Left ventricle myocardium superior (tissue), 1 donor: ENCODE data around the gene PTGR2. TPM values are rescaled to one million over a fixed set of nuclear protein-coding genes. Genes with fewer than 3 reads are reported as not detected.
"Not testable (repeated sequence)": the region's sequence is repeated elsewhere in the genome, so short reads cannot be mapped to it uniquely, and the experiment has no call there.

ENCODE experiments used
- ATAC-seq: fragments of 200-7000 bp; cut with Tn5 transposase; one replicate; pipeline ENCODE4 v1.9.1; 2020; ENCODE audit warnings: mild to moderate bottlenecking, moderate library complexity
- DNase-seq: peaks from one replicate; pipeline ENCODE4 v3.0.0-alpha.2; 2020
- intact Hi-C: fragments of 100-400 bp; cut with micrococcal nuclease; formaldehyde crosslinking; loops from one replicate; pipeline ENCODE4 v1.11.0; 2022
- total RNA-seq: library from RNA; stranded (reverse); fragmentation: NEBNext Ultra II Directional; extraction: Animal tissue kit (Norgen Biotek cat#: 25700); gene quantifications from one replicate; pipeline ENCODE4 v1.2.1, GENCODE V29; 2021
- donor health status: DM: no; HTN: yes; CAD: no; lungs with severe emphysema.

PTGR2 gene
- total RNA-seq, 1 donor from 2014 or later = 38.4 TPM

DNA sequence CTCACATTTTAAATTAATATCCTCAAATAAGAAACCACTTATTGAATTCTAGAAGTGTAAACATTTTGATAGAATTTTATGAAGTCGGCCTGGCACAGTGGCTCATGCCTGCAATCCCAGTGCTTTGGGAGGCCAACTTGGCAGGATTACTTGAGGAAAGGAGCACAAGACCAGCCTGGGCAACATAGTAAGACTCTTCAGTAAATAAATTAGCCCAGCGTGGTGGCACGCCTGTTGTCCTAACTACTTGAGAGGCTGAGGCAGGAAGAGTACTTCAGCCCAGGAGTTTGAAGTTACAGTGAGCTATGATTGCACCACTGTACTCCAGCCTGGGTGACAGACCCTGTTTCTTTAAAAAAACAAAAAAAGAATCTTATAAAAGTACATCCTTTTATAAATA is 26.2 kb downstream of the PTGR2 start:
- intact Hi-C loops = no loop called here
- DNase-seq (no peak), ATAC-seq (no peak)

- ATAC-seq = no peak
These were observed 26.8 kb downstream of the PTGR2 start for GRCh38 chr14:73878436-73878835.

GRCh38 chr14:73879027-73879426 is 27.4 kb downstream of the PTGR2 start:
- DNase-seq = no peak
- ATAC-seq = no peak
- intact Hi-C loops = no loop called here

More at GRCh38 chr14:73878436-73878835, 26.8 kb downstream of the PTGR2 start:
- intact Hi-C loops = no loop called here
- DNase-seq = no peak

- ATAC-seq (no peak), DNase-seq (no peak)
- intact Hi-C loops = no loop called here
These were observed 33.0 kb downstream of the PTGR2 start for GRCh38 chr14:73884438-73885190.

DNA sequence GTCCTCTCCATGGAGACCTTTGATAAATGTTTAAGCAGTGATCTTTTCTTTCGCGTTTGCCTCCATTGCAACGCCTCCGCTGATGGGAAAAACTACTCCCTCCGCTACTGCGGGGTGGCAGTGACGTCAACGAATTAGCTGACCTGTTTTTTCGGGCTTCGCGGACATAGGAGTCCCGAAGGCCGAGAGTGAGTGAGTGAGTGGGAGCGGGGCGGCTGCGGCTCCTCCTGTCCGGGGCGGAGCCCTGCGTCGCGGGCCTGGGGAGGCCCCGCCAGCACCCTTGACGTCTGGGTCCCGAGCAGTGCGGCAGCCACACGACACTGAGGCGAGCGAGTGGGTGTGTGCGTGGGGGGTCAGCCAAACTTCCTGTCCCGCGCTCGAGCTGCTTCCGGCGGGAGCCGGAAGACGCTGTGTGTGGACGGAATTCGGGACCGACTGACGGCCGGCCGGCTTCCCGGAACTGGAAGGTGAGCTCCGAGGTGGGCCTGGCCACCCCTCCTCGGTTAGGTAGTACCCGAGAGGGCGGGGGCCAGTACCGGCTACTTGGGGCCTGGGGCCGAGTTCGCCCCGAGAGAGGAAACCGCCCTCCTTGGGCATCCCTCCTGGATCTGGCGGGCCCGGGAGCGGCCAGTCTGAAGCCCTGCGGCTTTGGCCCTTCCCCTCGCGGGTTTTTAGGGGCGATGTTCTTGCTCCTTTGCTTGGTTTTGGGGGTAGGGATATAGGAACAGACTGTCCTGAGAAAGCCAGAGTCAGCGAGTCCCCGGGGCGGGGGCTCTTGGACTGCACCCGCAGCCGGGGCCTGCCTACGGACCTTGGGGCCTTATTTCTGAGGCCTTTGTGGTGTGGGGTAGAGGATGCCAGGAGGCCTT is 35.1 kb downstream of the PTGR2 start, which contains the start of gene ZNF410:
Gene ZNF410, plus strand, starts transcription at position 411 of the 869 bp plus-strand sequence. CDS start 5,317 bp downstream, outside the sequence.
- ATAC-seq (peak; percentile 99), DNase-seq (peak; percentile 97)
- intact Hi-C loops = no loop called here

DNA sequence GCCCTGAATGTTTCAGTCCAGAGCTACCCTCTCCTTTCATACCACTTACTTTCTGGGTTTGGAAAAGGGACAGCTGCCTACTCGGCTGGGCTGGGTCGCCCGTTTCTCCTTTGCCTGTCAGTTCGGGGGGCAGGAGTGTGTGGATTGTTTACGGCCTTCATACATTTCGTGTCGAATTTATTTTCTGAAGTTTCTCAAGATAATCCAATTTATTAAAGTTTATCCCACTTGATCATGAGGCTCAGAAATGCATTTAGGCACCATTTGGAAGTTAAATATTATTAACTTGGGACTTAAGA is 35.6 kb downstream of the PTGR2 start:
- ATAC-seq (no peak), DNase-seq (no peak)
- intact Hi-C loops = no loop called here

DNA sequence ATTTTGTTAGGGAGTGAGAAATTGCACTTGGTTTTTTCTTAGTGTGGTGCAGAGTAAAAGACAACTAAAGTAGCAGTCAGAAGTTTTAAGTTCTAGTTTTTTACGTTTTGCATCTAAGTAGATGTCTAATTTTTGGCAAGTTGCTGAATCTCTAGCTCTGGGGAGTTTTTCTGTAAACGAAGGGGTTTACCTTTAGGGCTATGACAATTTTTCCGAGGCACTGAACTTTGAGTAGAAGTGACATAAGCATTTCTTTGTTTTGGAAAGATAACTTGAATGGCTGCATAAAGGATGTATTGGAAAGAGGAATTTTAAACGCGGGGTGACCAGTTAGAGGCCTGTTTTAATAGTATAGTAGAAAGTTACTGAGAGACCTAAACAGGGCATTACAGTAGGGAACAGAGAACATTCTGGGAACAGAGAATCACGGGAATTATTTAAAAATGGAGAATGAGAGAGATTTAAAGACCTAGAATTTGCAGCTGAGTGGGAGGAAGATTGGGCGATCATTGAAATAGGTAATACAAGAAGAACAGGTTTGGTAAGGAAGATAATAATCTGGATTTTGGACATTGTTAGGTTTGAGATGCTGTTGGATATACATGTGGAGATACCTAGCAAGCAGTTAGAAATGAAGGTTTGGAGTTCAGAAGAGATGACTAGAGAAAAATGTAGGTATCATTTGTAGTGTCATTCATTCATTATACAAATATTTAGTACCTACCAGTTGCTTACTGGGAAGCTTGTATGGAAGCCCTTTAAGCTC is 36.2 kb downstream of the PTGR2 start:
- ATAC-seq (no peak), DNase-seq (no peak)
- intact Hi-C loops = no loop called here

DNA sequence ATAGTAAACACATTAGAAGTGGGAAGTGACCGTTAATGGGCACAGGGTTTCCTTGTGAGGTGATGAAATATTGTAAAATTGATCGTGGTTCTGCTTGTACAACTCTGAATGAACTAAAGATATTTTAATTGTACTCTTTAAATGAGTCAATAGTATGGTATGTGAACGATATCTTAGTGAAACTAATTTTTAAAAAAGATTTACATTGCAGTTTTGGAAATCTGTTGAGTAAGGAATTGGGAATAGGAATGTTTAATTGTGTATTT is 36.8 kb downstream of the PTGR2 start:
- ATAC-seq = no peak
- intact Hi-C loops = no loop called here
- no peak for DNase-seq

GRCh38 chr14:73888971-73889370 is 37.3 kb downstream of the PTGR2 start:
- DNase-seq (no peak), ATAC-seq (no peak)
- intact Hi-C loops = no loop called here

DNA sequence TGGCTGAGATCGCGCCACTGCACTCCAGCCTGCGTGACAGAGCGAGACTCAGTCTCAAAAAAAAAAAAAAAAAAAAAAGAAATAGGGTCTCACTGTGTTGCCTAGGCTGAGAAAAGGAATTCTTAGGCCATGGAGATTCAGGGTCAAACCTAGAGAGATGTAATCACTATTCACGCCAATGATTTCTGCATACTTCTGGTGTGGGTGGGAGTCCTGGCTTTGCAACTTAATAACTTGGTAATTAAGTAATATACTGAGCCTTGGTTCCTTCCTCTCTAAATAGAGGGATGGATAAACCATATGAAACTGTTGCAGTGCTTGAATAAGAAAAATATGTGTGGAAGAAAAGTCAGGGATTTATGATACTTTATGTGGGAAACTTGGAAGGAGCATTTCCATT is 37.7 kb downstream of the PTGR2 start:
- intact Hi-C loops = no loop called here
- ATAC-seq (no peak), DNase-seq (no peak)

DNA sequence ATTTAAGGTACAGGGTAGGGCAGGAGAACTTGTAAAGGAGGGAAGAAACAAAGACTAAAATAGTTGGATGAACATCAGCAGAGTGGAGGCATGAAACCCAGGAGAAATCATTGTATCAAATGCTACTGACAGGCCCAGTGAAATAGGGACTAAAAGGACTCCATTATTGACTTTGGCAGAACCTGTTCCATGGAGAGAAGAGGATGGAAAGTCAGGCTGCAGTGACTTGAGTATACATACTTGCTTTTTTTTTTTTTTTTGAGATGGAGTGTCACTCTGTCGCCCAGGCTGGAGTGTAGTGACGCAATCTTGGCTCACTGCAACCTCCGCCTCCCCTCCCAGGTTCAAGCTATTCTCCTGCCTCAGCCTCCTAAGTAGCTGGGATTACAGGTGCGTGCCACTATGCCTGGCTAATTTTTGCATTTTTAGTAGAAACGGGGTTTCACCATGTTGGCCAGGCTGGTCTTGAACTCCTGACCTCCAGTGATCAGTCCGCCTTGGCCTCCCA is 42.6 kb downstream of the PTGR2 start:
- ATAC-seq, DNase-seq, intact Hi-C loops: not testable (repeated sequence)

GRCh38 chr14:73895939-73896338 is 44.3 kb downstream of the PTGR2 start:
- DNase-seq (no peak), ATAC-seq (no peak)
- intact Hi-C loops = no loop called here

DNA sequence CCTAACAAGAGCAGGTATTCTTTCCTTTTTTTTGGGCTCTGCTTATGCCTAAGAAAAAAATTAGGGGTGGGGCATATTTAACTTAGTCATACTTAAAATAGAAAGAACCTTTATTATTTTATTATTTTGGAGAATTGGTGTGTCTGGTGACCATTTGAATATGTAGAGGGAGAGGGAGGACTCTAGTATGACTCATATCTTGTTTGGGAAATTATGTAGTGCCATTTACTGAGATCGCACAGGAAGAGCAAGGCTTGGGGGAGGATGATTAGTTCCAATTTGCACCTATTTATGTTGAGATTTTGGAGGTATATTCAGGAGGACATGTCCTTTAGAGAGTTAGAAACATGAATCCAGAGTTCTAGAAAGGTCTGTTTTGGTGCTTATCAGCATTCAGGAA is 44.9 kb downstream of the PTGR2 start:
- DNase-seq = no peak
- ATAC-seq = no peak
- intact Hi-C loops = no loop called here

DNA sequence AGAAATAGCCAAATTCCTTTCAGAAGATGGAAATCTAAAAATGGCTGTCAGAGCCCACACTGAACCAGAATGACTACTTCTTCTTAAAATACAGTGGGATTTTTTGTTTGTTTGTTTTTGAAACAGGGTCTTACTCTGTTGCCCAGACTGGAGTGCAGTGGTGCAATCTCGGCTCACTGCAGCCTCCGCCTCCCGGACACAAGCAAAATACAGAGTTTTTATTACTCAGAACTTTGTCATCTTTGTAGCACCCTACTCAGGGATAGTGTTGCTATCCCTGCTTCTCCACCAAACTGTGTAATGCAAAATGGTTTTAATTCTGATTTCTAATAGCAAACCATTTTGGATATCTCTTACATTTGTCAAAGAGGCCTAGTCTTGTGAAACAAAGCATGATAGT is 51.4 kb downstream of the PTGR2 start:
- intact Hi-C loops = no loop called here
- ATAC-seq = no peak
- no peak for DNase-seq

DNA sequence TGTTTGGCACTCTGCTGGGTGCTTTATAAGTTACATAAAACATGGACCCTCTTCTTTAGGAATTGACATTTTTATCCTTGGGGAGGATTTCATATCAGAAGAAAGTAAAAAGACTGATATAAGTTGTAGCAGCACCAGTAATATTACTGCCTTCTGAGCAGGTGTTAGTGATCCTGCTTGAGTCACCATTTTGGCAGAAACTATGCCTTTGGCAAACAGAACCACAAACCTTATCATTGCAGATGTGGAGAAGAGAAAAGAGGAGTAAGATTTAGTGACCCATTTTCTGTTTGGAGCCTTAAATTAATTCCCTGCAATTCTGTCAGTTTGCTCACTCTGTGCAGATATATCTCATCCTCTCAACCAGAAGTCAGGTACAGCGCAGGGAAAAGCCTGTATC is 58.0 kb downstream of the PTGR2 start:
- ATAC-seq (peak; percentile 37), DNase-seq (no peak)
- intact Hi-C loops = no loop called here

- intact Hi-C loops = no loop called here
- DNase-seq (no peak), ATAC-seq (no peak)
These were observed 61.6 kb downstream of the PTGR2 start for GRCh38 chr14:73913256-73913655.

- intact Hi-C loops = no loop called here
- no peak for ATAC-seq
- no peak for DNase-seq
These were observed 64.7 kb downstream of the PTGR2 start for GRCh38 chr14:73916324-73916723.

DNA sequence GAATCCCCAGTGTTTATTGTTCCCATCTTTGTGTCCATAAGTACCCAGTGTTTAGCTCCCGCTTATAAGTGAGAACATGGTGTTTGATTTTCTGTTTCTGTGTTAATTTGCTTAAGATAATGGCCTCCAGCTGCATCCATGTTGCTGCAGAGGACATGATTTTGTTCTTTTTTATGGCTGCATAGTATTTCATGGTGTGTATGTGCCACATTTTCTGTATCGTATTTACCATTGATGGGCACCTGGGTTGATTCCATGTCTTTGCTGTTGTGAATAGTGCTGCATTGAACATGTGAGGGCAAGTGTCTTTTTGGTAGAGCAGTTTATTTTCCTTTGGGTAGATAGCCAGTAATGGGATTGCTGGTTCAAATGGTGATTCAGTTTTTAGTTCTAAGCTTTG is 67.8 kb downstream of the PTGR2 start:
- ATAC-seq, DNase-seq, intact Hi-C loops: not testable (repeated sequence)

- ATAC-seq = no peak
- intact Hi-C loops = no loop called here
- no peak for DNase-seq
These were observed 72.7 kb downstream of the PTGR2 start for GRCh38 chr14:73924337-73924736.
